CD4-positive, alpha-beta T cell (primary cell): ENCODE results near the gene COQ8B. TPM values are rescaled to one million over a fixed set of nuclear protein-coding genes. Genes with fewer than 3 reads are reported as not detected.

Source experiments
- ATAC-seq: fragments of 200-7000 bp; cut with Tn5 transposase; one replicate; pipeline ENCODE4 v1.10.0; 2022; ENCODE audit warnings: mild to moderate bottlenecking; ENCODE audit not compliant: poor library complexity
- CTCF ChIA-PET: fragments of 350-600 bp; sonication (Branson Sonifier 250); formaldehyde crosslinking; loops from one replicate; lab custom pipeline; 2021; ENCODE audit warnings: antibody characterized with exemption, inconsistent platforms; lab: Charles Lee
- POLR2A ChIA-PET: fragments of 350-600 bp; sonication (Branson Sonifier 250); formaldehyde crosslinking; loops from one replicate; lab custom pipeline; 2021; ENCODE audit warnings: antibody characterized with exemption, inconsistent platforms; lab: Charles Lee
- DNase-seq, 14 experiments: peaks; one replicate each; pipeline ENCODE4 v3.0.0-alpha.2; 2013 to 2020; ENCODE audit warnings: mixed read lengths in 2 of 14
- H3K27ac ChIP-seq, 2 donors: one replicate each; pipeline versions ENCODE4 v1.5.1 to v1.7.0; 2013; ENCODE audit warnings: low read length in 2 of 2, low read depth in 1 of 2, mild to moderate bottlenecking in 1 of 2
- H3K27me3 ChIP-seq, 2 experiments: 1 replicate in 1 of 2; 2 replicates in 1 of 2; pipeline versions ENCODE4 v1.6.1 to v1.7.0; 2013; ENCODE audit warnings: low read length in 2 of 2, control low read depth in 1 of 2, mild to moderate bottlenecking in 1 of 2, moderate library complexity in 1 of 2; ENCODE audit not compliant: insufficient read depth in 2 of 2, control insufficient read depth in 1 of 2
- H3K36me3 ChIP-seq: one replicate; pipeline ENCODE4 v1.6.1; 2013; ENCODE audit warnings: low read length, control low read depth; ENCODE audit not compliant: insufficient read depth
- H3K4me1 ChIP-seq: one replicate; pipeline ENCODE4 v1.6.1; 2013; ENCODE audit warnings: low read length, control low read depth; ENCODE audit not compliant: insufficient read depth
- H3K4me3 ChIP-seq: one replicate; pipeline ENCODE4 v1.5.1; 2013; ENCODE audit warnings: mild to moderate bottlenecking, low read length, moderate library complexity
- H3K9me3 ChIP-seq, 2 experiments: 1 replicate in 1 of 2; 2 replicates in 1 of 2; pipeline versions ENCODE4 v1.6.1 to v1.7.0; 2013; ENCODE audit warnings: low read length in 2 of 2, mild to moderate bottlenecking in 2 of 2, control low read depth in 1 of 2, moderate library complexity in 1 of 2; ENCODE audit not compliant: control insufficient read depth in 1 of 2, insufficient read depth in 1 of 2
- H3K27ac Mint-ChIP-seq: one replicate; pipeline ENCODE4 v1.8.0; 2020; ENCODE audit warnings: mixed read lengths
- H3K27me3 Mint-ChIP-seq: one replicate; pipeline ENCODE4 v1.8.0; 2021; ENCODE audit warnings: mixed read lengths
- H3K36me3 Mint-ChIP-seq: one replicate; pipeline ENCODE4 v1.8.0; 2021; ENCODE audit warnings: low read depth, mixed read lengths
- H3K4me1 Mint-ChIP-seq: one replicate; pipeline ENCODE4 v1.8.0; 2021; ENCODE audit warnings: low read depth, mixed read lengths
- H3K4me3 Mint-ChIP-seq: one replicate; pipeline ENCODE4 v1.8.0; 2020; ENCODE audit warnings: mild to moderate bottlenecking, mixed read lengths
- H3K9me3 Mint-ChIP-seq: one replicate; pipeline ENCODE4 v1.8.0; 2020; ENCODE audit warnings: mixed read lengths
- CTCF ChIP-seq: fragments of 200-600 bp; IDR thresholded peaks from one replicate; pipeline ENCODE4 v1.8.0; 2022; ENCODE audit warnings: antibody characterized with exemption, mild to moderate bottlenecking
- intact Hi-C, 2 experiments: fragments of 100-400 bp; cut with DNase I in 1 of 2; cut with micrococcal nuclease in 1 of 2; formaldehyde crosslinking; loops; one replicate each; pipeline versions ENCODE4 v1.15.1 to v1.9.0; 2023 to 2025; cut with DNase I, micrococcal nuclease
- total RNA-seq, 174 experiments: library from RNA in 2 of 174; stranded (reverse) in 2 of 174; gene quantifications; one replicate each; pipeline ENCODE4 v1.2.3 and lab custom pipeline; 2021 to 2026

COQ8B gene
- total RNA-seq, 2 experiments from 2014 or later = 16.4 to 18.3 TPM

- Histone ChIP-seq H3K27me3 (no peaks in the 10 kb centered on the region), H3K4me3 (no peak overlapping the region), H3K36me3 (peaks cover 10% of the 10 kb centered on the region), H3K27ac (no peak overlapping the region), H3K9me3 (no peaks in the 10 kb centered on the region), H3K4me1 (peaks cover 20% of the 10 kb centered on the region)
- ATAC-seq (no peak), DNase-seq (no peak)
- POLR2A ChIA-PET = no interaction called here
- CTCF ChIA-PET = no interaction called here
- Mint-ChIP-seq H3K27me3 (no peaks in the 10 kb centered on the region), H3K36me3 (peaks cover 6% of the 10 kb centered on the region), H3K9me3 (no peaks in the 10 kb centered on the region), H3K4me1 (peaks cover 6% of the 10 kb centered on the region), H3K27ac (no peak overlapping the region), H3K4me3 (no peak overlapping the region)
- TF ChIP-seq CTCF = no peak
- intact Hi-C loops = no loop called here
Observed at GRCh38 chr19:40688309-40688708, 28.4 kb downstream of the COQ8B start.

GRCh38 chr19:40687525-40688016, 29.1 kb downstream of the COQ8B start:
- no peak for ATAC-seq
- Histone ChIP-seq H3K27ac (no peak overlapping the region), H3K27me3 (no peaks in the 10 kb centered on the region), H3K4me1 (peaks cover 20% of the 10 kb centered on the region), H3K4me3 (no peak overlapping the region), H3K36me3 (peaks cover 8% of the 10 kb centered on the region), H3K9me3 (no peaks in the 10 kb centered on the region)
- peak in 3 of 14 experiments; percentile 48 to 61 (median 51) for DNase-seq
- Mint-ChIP-seq H3K27me3 (no peaks in the 10 kb centered on the region), H3K4me1 (peaks cover 6% of the 10 kb centered on the region), H3K36me3 (peaks cover 6% of the 10 kb centered on the region), H3K9me3 (no peaks in the 10 kb centered on the region), H3K4me3 (no peak overlapping the region), H3K27ac (no peak overlapping the region)
- intact Hi-C loops = no loop called here
- POLR2A ChIA-PET = no interaction called here
- TF ChIP-seq CTCF = no peak
- CTCF ChIA-PET = no interaction called here

- peaks cover 6% of the 10 kb centered on the region for H3K4me1 Mint-ChIP-seq
- H3K36me3 ChIP-seq = peaks cover 8% of the 10 kb centered on the region
- no peaks in the 10 kb centered on the region for H3K27me3 Mint-ChIP-seq
- H3K4me3 ChIP-seq = no peak overlapping the region
- no peak for TF ChIP-seq CTCF
- peaks cover 6% of the 10 kb centered on the region for H3K36me3 Mint-ChIP-seq
- no peaks in the 10 kb centered on the region for H3K9me3 Mint-ChIP-seq
- no peak for ATAC-seq
- no peak overlapping the region for H3K27ac ChIP-seq
- peaks cover 20% of the 10 kb centered on the region for H3K4me1 ChIP-seq
- no peak overlapping the region for H3K4me3 Mint-ChIP-seq
- CTCF ChIA-PET = no interaction called here
- intact Hi-C loops = no loop called here
- no peaks in the 10 kb centered on the region for H3K27me3 ChIP-seq
- POLR2A ChIA-PET = no interaction called here
- no peak for DNase-seq
- no peak overlapping the region for H3K27ac Mint-ChIP-seq
- no peaks in the 10 kb centered on the region for H3K9me3 ChIP-seq
Observed at GRCh38 chr19:40686882-40687524, 29.7 kb downstream of the COQ8B start.
